Karpas-422 (cell line): Measurements from ENCODE around the gene DEXI. TPM values are rescaled to one million over a fixed set of nuclear protein-coding genes. Genes with fewer than 3 reads are reported as not detected.

Source experiments
- DNase-seq: peaks from one replicate; pipeline ENCODE4 v3.0.0-alpha.2; 2015
- H2AFZ ChIP-seq: fragments of 200-600 bp; sonication (generic); 2 replicates; pipeline ENCODE4 v1.6.1; 2014; ENCODE audit warnings: antibody characterized with exemption, low read length, mixed read lengths
- H3K27ac ChIP-seq: fragments of 200-600 bp; sonication (generic); 2 replicates; pipeline ENCODE4 v1.5.1; 2014; ENCODE audit warnings: mild to moderate bottlenecking, low read length, moderate library complexity
- H3K27me3 ChIP-seq: fragments of 200-600 bp; sonication (generic); 2 replicates; pipeline ENCODE4 v1.6.1; 2014; ENCODE audit warnings: low read length, mixed read lengths
- H3K36me3 ChIP-seq: fragments of 200-600 bp; sonication (generic); 2 replicates; pipeline ENCODE4 v1.6.1; 2014; ENCODE audit warnings: low read length, mixed read lengths; ENCODE audit not compliant: insufficient read depth
- H3K4me1 ChIP-seq: fragments of 200-600 bp; sonication (generic); 2 replicates; pipeline ENCODE4 v1.6.1; 2014; ENCODE audit warnings: mild to moderate bottlenecking, low read length, mixed read lengths
- H3K4me2 ChIP-seq: fragments of 200-600 bp; sonication (generic); 2 replicates; pipeline ENCODE4 v1.6.1; 2014; ENCODE audit warnings: low read length, low read depth, mild to moderate bottlenecking; ENCODE audit not compliant: poor library complexity, severe bottlenecking
- H3K4me3 ChIP-seq: fragments of 200-600 bp; sonication (generic); 2 replicates; pipeline ENCODE4 v1.5.1; 2014; ENCODE audit warnings: mild to moderate bottlenecking, antibody characterized with exemption, low read length, mixed read lengths
- H3K79me2 ChIP-seq: fragments of 200-600 bp; sonication (generic); 2 replicates; pipeline ENCODE4 v1.6.1; 2014; ENCODE audit warnings: mild to moderate bottlenecking, low read length, mixed read lengths
- H3K9ac ChIP-seq: fragments of 200-600 bp; sonication (generic); 2 replicates; pipeline ENCODE4 v1.6.0; 2014; ENCODE audit warnings: low read length
- H3K9me2 ChIP-seq: fragments of 200-600 bp; sonication (generic), shearing (Covaris generic); replicated peaks from 2 replicates; pipeline ENCODE4 v1.6.0; 2014; ENCODE audit warnings: mild to moderate bottlenecking, low read length, moderate library complexity; ENCODE audit not compliant: insufficient read depth
- H3K9me3 ChIP-seq: fragments of 300-700, 200-600 bp; sonication (generic); 2 replicates; pipeline ENCODE4 v1.6.1; 2014; ENCODE audit warnings: low read length, mixed read lengths
- H4K20me1 ChIP-seq: fragments of 200-600 bp; sonication (generic); 2 replicates; pipeline ENCODE4 v1.6.1; 2014; ENCODE audit warnings: mild to moderate bottlenecking, antibody characterized with exemption, low read length, low read depth; ENCODE audit not compliant: insufficient read depth
- total RNA-seq: library from RNA; depleted of rRNA; stranded (reverse); fragments of >200 nt; shearing (Covaris generic); gene quantifications from 2 replicates; pipeline ENCODE4 v1.2.3, GENCODE V29; 2014; ENCODE audit warnings: low replicate concordance

The DEXI gene
- total RNA-seq, 1 experiment from 2014 or later: 40.7 TPM

DNA sequence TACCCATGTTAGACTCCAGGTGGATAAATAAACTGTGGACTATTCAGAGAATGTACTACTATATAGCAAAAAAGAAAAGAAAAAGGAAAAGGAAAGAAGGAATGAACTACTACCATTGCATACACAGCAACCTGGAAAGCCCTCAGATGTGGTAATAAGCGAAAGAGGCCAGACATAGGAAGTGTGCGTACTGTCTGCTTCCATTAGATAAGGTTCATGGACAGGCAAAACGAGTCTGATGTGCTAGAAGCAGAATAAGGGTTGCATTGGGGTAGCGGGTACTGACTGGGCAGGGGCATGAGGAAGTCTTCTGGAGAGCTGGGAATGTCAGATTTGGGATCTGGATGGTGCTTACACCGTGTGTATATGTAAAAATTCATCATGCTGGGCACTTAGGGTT lies 23.9 kb upstream of the DEXI start:
- no peak overlapping the region for H3K4me3 ChIP-seq
- no peaks in the 10 kb centered on the region for H3K27me3 ChIP-seq
- H3K4me2 ChIP-seq: no peak overlapping the region
- peaks cover 4% of the 10 kb centered on the region; the same call in 1 of the 2 replicates for H4K20me1 ChIP-seq
- no peak overlapping the region for H2AFZ ChIP-seq
- H3K27ac ChIP-seq: no peak overlapping the region
- peaks cover 5% of the 10 kb centered on the region; the same call in 1 of the 2 replicates for H3K36me3 ChIP-seq
- no peak overlapping the region for H3K9ac ChIP-seq
- DNase-seq: no peak
- H3K9me3 ChIP-seq: no peaks in the 10 kb centered on the region
- no peaks in the 10 kb centered on the region for H3K79me2 ChIP-seq
- no peaks in the 10 kb centered on the region for H3K9me2 ChIP-seq
- peaks cover 16% of the 10 kb centered on the region for H3K4me1 ChIP-seq

DNA sequence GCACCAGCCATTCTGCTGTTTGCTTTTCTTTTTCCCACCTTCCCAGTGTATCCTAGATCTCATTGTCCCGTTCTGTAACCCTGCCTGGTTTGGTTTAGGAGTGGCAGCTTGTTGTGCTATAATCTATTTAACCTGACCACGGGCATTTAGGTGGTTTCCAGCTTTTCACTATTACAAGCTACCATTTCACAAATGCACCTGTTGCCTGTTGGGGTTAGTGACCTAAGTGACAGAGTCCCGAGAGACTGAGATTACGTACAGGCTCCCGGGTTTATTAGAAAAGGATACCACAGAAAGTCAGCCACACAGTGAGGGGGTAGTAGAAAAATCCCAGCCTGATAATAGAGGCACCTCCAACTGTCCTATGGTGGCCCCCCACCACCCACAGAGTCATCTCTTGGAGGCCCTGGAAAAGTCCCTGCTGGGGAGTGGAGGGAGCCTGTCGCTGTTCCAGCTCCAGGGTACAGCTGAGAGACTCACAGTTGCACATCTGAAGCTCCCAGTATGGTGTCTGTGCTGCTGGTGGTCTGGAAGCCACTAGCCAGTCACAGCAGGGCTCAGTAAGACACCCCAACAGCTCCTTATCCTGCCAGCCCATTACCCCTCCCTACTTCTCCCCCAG lies 23.3 kb upstream of the DEXI start:
- H2AFZ ChIP-seq: no peak overlapping the region
- H3K27me3 ChIP-seq: no peaks in the 10 kb centered on the region
- peaks cover 5% of the 10 kb centered on the region; the same call in 1 of the 2 replicates for H3K36me3 ChIP-seq
- peaks cover 16% of the 10 kb centered on the region for H3K4me1 ChIP-seq
- H3K9me3 ChIP-seq: no peaks in the 10 kb centered on the region
- H3K9ac ChIP-seq: no peak overlapping the region
- DNase-seq: no peak
- no peaks in the 10 kb centered on the region for H3K9me2 ChIP-seq
- no peak overlapping the region for H3K4me2 ChIP-seq
- no peak overlapping the region for H3K27ac ChIP-seq
- H3K4me3 ChIP-seq: no peak overlapping the region
- H4K20me1 ChIP-seq: peaks cover 10% of the 10 kb centered on the region; the same call in 1 of the 2 replicates
- no peaks in the 10 kb centered on the region for H3K79me2 ChIP-seq

DNA sequence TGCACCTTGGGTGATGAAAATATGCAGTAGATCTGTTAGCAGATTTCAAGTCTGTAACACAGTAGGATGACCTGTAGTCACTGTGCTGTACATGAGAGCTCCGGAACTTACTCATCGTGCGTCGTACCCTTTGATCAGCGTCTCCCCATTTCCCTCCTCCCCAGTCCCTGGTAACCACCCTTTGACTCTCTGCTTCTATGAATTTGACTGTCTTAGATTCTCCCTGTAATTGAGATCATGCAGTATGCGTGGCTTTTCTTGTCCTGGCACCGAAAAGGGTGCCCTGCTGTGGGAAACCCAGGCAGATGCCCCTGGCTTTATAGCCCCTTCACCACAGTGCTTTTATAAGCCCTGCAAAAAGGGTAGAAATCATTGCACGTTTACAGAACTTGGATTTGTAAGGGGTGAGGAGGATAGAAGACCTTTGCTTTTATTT lies 22.6 kb upstream of the DEXI start:
- Histone ChIP-seq H3K36me3 (peaks cover 5% of the 10 kb centered on the region; the same call in 1 of the 2 replicates), H3K9ac (no peak overlapping the region), H3K9me3 (no peaks in the 10 kb centered on the region), H4K20me1 (peaks cover 15% of the 10 kb centered on the region; the same call in 1 of the 2 replicates), H3K27ac (no peak overlapping the region), H3K27me3 (no peaks in the 10 kb centered on the region), H3K4me3 (no peak overlapping the region), H3K79me2 (no peaks in the 10 kb centered on the region), H3K9me2 (no peaks in the 10 kb centered on the region), H2AFZ (no peak overlapping the region), H3K4me1 (peaks cover 16% of the 10 kb centered on the region), H3K4me2 (no peak overlapping the region)
- DNase-seq: no peak

DNA sequence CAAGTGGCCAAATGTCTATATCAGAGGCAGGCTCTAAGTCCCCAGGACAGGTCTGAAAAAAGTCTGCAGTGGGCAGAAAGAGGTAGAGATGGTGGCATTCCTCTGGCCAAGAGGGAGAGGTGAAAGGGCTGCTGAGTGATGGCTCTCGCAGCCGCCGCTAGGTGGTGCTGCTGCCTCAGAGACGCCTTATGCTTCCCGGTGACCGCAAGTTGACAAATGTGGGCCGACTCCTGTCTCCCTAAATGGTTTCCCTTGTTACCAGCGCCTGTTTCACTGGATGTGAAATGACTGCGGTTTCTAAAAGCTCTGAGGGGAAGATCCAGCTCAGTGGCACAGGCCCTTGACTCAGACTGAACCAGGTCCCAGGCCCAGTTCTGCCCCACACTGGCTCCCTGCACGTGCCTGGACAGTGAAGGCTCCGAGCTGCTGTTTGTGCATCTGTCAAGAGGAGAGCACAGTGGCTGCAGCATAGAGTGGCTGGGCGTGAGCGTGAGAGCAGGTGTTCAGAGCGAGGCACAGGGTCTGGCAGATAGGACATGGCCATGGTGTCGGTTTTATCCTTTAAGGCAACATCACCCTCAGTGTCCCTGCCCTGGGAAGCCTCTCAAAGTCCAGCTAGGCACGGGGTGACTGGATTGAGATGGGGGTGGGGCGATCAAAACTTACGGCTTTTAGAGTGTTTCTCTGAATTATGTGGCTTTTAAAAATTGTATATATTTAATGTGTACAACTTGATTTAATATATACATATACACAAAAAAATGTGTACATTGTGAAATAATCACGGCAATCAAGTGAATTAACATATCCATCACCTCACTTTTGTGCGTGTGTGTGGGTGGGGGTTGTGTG lies 22.0 kb upstream of the DEXI start:
- H3K27ac ChIP-seq: no peak overlapping the region
- H3K36me3 ChIP-seq: peaks cover 5% of the 10 kb centered on the region; the same call in 1 of the 2 replicates
- no peaks in the 10 kb centered on the region for H3K79me2 ChIP-seq
- H3K4me3 ChIP-seq: no peak overlapping the region
- no peaks in the 10 kb centered on the region for H3K9me2 ChIP-seq
- H3K9ac ChIP-seq: no peak overlapping the region
- no peak overlapping the region for H2AFZ ChIP-seq
- H3K4me2 ChIP-seq: no peak overlapping the region
- peak; percentile 87 for DNase-seq
- no peaks in the 10 kb centered on the region for H3K27me3 ChIP-seq
- peaks cover 16% of the 10 kb centered on the region for H3K4me1 ChIP-seq
- peaks cover 15% of the 10 kb centered on the region; the same call in 1 of the 2 replicates for H4K20me1 ChIP-seq
- H3K9me3 ChIP-seq: no peaks in the 10 kb centered on the region

DNA sequence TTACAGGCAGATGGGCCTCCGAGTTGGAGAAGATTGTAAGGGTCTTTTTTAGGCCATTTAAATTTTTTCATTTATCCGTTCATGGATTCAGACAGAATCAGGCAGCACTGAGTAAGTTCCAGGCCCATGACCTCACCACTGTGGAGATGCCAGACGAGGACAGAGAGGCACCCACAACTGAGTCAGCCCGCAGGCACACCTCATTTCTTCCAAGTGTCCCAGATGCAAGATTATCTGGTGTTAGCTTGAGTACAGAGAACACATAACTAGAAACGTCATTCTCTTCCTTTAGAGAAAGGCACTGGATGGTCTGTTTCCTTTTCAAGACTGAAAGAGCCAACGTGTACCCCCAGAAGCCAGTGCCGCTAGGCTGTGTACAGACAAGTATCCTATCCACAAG lies 19.0 kb upstream of the DEXI start:
- Histone ChIP-seq H2AFZ (no peak overlapping the region), H3K4me2 (no peak overlapping the region), H3K9ac (no peak overlapping the region), H3K27me3 (no peaks in the 10 kb centered on the region), H3K27ac (no peak overlapping the region), H3K9me3 (no peaks in the 10 kb centered on the region), H3K36me3 (peaks cover 5% of the 10 kb centered on the region; the same call in 1 of the 2 replicates), H4K20me1 (peaks cover 29% of the 10 kb centered on the region), H3K9me2 (no peaks in the 10 kb centered on the region), H3K79me2 (no peaks in the 10 kb centered on the region), H3K4me1 (peaks cover 25% of the 10 kb centered on the region), H3K4me3 (no peak overlapping the region)
- no peak for DNase-seq

DNA sequence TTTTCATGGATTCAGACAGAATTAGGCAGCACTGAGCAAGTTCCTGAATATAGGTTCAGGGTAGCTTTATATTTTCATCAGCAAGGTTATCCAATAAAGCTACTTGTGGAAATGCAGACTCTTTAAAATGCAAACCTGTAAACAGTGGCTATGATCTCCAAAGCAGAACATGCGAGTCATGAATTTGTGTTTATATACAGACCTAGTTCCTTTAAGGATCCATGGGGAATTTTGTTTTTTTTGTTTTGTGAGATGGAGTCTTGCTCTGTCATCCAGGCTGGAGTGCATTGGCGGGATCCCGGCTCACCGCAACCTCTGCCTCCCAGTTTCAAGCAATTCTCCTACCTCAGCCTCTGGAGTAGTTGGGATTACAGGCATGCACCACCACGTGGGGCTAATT lies 16.9 kb upstream of the DEXI start:
- DNase-seq: no peak
- peaks cover 47% of the 10 kb centered on the region for H4K20me1 ChIP-seq

DNA sequence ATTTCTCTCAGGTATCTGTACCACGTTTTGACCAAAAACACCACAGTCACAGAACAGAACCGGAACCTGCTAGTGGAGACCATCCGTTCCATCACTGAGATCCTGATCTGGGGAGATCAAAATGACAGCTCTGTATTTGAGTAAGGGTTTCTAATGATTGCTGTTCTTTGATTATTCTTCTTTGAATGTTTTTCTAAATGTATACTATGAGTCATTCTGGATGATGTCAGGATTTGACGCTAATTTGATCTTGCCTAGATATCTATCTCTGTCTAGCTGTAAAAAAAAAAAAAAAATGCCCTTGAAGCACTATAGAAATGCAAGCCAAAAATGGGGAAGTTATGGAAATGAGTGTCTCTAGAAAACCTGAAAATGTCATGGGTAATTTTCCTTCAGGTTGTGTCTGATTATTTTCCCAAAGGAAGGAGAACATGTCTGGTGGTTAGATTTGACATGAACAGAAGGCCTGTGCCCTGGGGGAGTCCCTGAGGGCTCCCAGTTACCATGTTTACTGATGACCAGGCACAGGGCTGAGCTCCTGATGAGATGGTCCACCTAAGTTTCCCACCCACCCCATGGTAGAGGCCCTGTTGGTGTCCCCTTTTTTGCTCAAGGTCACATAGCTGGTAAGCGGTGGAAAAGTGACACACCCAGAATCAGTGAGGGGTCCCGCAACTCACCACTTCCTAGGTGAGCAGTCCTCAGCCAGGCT lies 15.7 kb upstream of the DEXI start:
- Histone ChIP-seq H3K4me3 (no peak overlapping the region), H3K4me2 (no peak overlapping the region), H2AFZ (no peak overlapping the region), H3K79me2 (peaks cover 2% of the 10 kb centered on the region; the same call in 1 of the 2 replicates), H4K20me1 (peaks cover 57% of the 10 kb centered on the region), H3K36me3 (peaks cover 5% of the 10 kb centered on the region; the same call in 1 of the 2 replicates), H3K27ac (no peak overlapping the region), H3K4me1 (peaks cover 13% of the 10 kb centered on the region), H3K9me2 (no peaks in the 10 kb centered on the region), H3K27me3 (no peaks in the 10 kb centered on the region), H3K9me3 (no peaks in the 10 kb centered on the region), H3K9ac (no peak overlapping the region)
- DNase-seq: no peak

More for the DNA sequence above, 16.9 kb upstream of the DEXI start:
- no peak overlapping the region for H3K4me2 ChIP-seq
- H3K36me3 ChIP-seq: peaks cover 5% of the 10 kb centered on the region; the same call in 1 of the 2 replicates
- H3K27ac ChIP-seq: no peak overlapping the region
- H3K9me2 ChIP-seq: no peaks in the 10 kb centered on the region
- H3K9ac ChIP-seq: no peak overlapping the region
- H3K79me2 ChIP-seq: peaks cover 2% of the 10 kb centered on the region; the same call in 1 of the 2 replicates
- H3K9me3 ChIP-seq: no peaks in the 10 kb centered on the region
- no peak overlapping the region for H2AFZ ChIP-seq
- H3K4me1 ChIP-seq: peaks cover 13% of the 10 kb centered on the region
- no peak overlapping the region for H3K4me3 ChIP-seq
- H3K27me3 ChIP-seq: no peaks in the 10 kb centered on the region

DNA sequence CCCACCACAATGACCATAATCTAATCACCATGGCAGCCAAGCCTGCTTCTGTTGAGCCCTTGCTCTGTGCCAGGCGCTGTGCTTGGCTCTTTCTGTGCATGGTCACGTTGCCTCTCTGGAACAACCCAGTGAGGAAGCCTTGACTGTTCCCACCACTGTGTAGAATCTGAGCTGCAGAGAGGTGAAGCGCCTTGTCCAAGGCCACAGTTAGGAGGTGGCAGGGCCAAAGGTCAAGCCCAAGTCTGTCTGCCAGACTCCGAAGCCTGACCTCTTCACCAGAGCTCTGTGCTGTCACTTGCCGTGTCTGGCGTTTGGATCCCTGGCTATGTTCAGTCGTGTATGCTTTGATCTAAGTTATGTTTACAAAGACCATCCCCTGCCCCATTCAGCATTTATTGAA lies 12.6 kb upstream of the DEXI start:
- Histone ChIP-seq H3K4me2 (no peak overlapping the region), H3K4me1 (peaks cover 25% of the 10 kb centered on the region), H3K4me3 (no peak overlapping the region), H3K79me2 (peaks cover 2% of the 10 kb centered on the region; the same call in 1 of the 2 replicates), H3K27ac (no peak overlapping the region), H4K20me1 (peaks cover 68% of the 10 kb centered on the region), H3K27me3 (no peaks in the 10 kb centered on the region), H3K9ac (no peak overlapping the region), H2AFZ (no peak overlapping the region), H3K36me3 (no peaks in the 10 kb centered on the region), H3K9me2 (no peaks in the 10 kb centered on the region), H3K9me3 (no peaks in the 10 kb centered on the region)
- DNase-seq: no peak
